OCI-LY3 (cell line): ENCODE measurements around the gene RBPJL.

Experiments
- H2AFZ ChIP-seq: fragments of 200-600, 300-600 bp; shearing (Covaris generic); 2 replicates; pipeline ENCODE4 v1.6.0; 2014; ENCODE audit warnings: antibody characterized with exemption, low read depth, low read length
- H3K27ac ChIP-seq: fragments of 200-600, 300-600 bp; sonication (generic); 2 replicates; pipeline ENCODE4 v1.5.1; 2014; ENCODE audit warnings: mild to moderate bottlenecking, low read length, moderate library complexity, mixed read lengths
- H3K27me3 ChIP-seq: fragments of 200-600, 300-600 bp; sonication (generic); 2 replicates; pipeline ENCODE4 v1.6.1; 2014; ENCODE audit warnings: low read depth, low read length, mixed read lengths
- H3K36me3 ChIP-seq: fragments of 200-600, 300-600 bp; sonication (generic); replicated peaks from 2 replicates; pipeline ENCODE3; 2014; ENCODE audit warnings: low read depth, low read length, mixed read lengths
- H3K4me1 ChIP-seq: fragments of 300-600, 200-600 bp; sonication (generic); 2 replicates; pipeline ENCODE4 v1.6.1; 2014; ENCODE audit warnings: low read length, mixed read lengths
- H3K4me2 ChIP-seq: fragments of 200-600, 300-600 bp; sonication (generic); 2 replicates; pipeline ENCODE4 v1.6.1; 2014; ENCODE audit warnings: low read length, mixed read lengths
- H3K4me3 ChIP-seq: fragments of 300-600, 200-600 bp; sonication (generic); 2 replicates; pipeline ENCODE4 v1.5.1; 2014; ENCODE audit warnings: antibody characterized with exemption, mild to moderate bottlenecking, low read length, moderate library complexity
- H3K79me2 ChIP-seq: fragments of 300-600, 200-600 bp; shearing (Covaris generic); 2 replicates; pipeline ENCODE4 v1.6.1; 2014; ENCODE audit warnings: mild to moderate bottlenecking, low read length, mixed read lengths
- H3K9ac ChIP-seq: fragments of 300-600, 200-600 bp; shearing (Covaris generic); 2 replicates; pipeline ENCODE4 v1.6.0; 2014; ENCODE audit warnings: mild to moderate bottlenecking, low read length, moderate library complexity
- H3K9me3 ChIP-seq: fragments of 200-600, 300-600 bp; shearing (Covaris generic); 2 replicates; pipeline ENCODE4 v1.6.1; 2014; ENCODE audit warnings: low read length, mixed read lengths; ENCODE audit not compliant: insufficient read depth
- H4K20me1 ChIP-seq: fragments of 200-600, 300-600 bp; sonication (generic); 2 replicates; pipeline ENCODE4 v1.6.1; 2016; ENCODE audit warnings: low read length, mixed read lengths; ENCODE audit not compliant: insufficient read depth
- EZH2phosphoT487 ChIP-seq: fragments of 200-600 bp; shearing (Covaris generic); IDR thresholded peaks from 2 replicates; pipeline ENCODE4 v1.6.1; 2018; ENCODE audit warnings: antibody characterized with exemption, mixed run types, low read depth
- TF ChIP-seq, protein P1 (sequence below): fragments of 200-600, 300-600 bp; sonication (generic); IDR thresholded peaks from 2 replicates; pipeline ENCODE4 v1.5.1; 2014; ENCODE audit warnings: antibody characterized with exemption, low read length, low read depth

RBPJL gene

DNA sequence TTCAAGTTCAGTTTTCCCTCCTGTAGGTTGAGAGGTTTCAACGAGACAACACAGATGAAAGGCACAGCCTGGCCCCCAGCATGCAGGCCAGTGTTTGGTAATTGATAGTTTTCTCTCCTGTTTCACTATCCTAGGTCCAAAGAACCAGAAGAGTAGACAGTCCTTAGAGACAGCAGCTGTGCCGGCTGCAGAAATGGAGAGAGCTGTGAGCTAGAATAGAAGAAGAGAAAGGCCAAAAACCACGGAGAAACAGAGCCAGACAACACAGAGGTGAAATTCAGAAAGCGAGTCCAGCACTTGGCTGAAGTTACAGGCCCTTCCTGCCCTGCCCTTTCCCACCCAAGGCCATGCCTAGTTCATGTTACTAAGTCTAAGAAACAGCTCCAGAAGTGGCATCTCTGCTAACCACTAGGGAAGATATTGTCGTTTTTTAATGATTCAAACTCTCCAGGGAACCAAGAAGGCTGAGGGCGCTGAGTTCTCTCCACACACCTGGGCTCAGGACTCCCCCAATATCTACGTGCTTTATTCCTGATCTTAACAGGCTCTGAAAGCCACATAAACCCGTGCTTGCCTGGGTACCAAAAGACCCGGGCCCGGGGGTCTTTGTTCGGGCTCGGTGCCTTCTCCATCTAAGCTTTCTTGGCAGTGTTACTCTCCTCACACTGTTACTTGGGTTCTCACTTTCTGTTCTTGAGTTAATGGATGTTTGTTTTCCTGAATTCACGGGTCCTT, 16.5 kb upstream of the RBPJL start:
- Histone ChIP-seq H2AFZ (no peak overlapping the region), H3K27ac (no peak overlapping the region), H3K9me3 (0 out of 2 replicates have a peak, but pooled peaks cover 3% of the 10 kb centered on the region), H3K36me3 (no peaks in the 10 kb centered on the region), H3K79me2 (no peaks in the 10 kb centered on the region), H4K20me1 (no peaks in the 10 kb centered on the region), H3K4me1 (peaks cover 18% of the 10 kb centered on the region), H3K9ac (no peak overlapping the region), H3K27me3 (peaks cover 38% of the 10 kb centered on the region), H3K4me3 (peak overlapping the region; percentile 30), H3K4me2 (peak overlapping the region; percentile 64)
- TF ChIP-seq EZH2phosphoT487, result no peak
- TF ChIP-seq, protein P1, sequence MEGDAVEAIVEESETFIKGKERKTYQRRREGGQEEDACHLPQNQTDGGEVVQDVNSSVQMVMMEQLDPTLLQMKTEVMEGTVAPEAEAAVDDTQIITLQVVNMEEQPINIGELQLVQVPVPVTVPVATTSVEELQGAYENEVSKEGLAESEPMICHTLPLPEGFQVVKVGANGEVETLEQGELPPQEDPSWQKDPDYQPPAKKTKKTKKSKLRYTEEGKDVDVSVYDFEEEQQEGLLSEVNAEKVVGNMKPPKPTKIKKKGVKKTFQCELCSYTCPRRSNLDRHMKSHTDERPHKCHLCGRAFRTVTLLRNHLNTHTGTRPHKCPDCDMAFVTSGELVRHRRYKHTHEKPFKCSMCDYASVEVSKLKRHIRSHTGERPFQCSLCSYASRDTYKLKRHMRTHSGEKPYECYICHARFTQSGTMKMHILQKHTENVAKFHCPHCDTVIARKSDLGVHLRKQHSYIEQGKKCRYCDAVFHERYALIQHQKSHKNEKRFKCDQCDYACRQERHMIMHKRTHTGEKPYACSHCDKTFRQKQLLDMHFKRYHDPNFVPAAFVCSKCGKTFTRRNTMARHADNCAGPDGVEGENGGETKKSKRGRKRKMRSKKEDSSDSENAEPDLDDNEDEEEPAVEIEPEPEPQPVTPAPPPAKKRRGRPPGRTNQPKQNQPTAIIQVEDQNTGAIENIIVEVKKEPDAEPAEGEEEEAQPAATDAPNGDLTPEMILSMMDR, result no peak

DNA sequence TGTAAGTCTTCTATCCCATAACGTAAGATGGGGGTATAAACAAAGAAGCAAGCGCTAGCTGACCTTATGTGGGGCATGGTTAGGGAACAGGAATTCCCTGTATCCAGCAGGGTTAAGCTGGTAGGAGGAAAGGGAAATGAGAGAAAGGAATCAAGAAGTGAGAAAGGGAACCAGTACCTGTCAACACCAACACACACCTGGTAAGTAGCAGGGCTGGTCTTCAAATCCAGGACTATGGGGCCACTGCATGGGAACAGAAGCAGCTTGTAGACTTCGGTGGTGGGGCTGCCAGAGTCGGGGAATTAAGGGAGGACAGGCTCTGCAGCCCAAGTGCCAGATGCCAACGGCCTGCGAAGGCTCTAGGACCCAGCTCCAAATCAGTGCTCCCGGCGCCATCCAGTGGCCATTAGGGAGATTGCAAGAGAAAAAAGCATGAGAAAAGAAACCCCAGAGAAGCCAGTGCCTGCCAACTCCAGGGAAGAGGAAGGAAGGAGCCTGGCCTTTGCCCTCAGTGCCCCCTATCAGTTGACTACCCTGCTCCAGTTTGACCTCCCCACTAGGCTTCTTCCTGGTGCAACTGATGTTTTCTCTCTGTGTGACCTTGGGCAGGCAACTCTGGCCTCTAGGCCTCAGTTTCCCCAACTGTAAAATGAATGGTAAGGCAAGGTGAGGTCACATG, 15.8 kb upstream of the RBPJL start:
- Histone ChIP-seq H3K27ac (no peak overlapping the region), H4K20me1 (no peaks in the 10 kb centered on the region), H3K4me3 (peak overlapping the region; percentile 30), H3K27me3 (peaks cover 37% of the 10 kb centered on the region), H3K9ac (no peak overlapping the region), H2AFZ (no peak overlapping the region), H3K4me2 (peak overlapping the region; percentile 64), H3K9me3 (0 out of 2 replicates have a peak, but pooled peaks cover 3% of the 10 kb centered on the region), H3K79me2 (no peaks in the 10 kb centered on the region), H3K36me3 (no peaks in the 10 kb centered on the region), H3K4me1 (peaks cover 18% of the 10 kb centered on the region)
- TF ChIP-seq, protein P1, result peak; percentile 100
- TF ChIP-seq EZH2phosphoT487, result no peak

DNA sequence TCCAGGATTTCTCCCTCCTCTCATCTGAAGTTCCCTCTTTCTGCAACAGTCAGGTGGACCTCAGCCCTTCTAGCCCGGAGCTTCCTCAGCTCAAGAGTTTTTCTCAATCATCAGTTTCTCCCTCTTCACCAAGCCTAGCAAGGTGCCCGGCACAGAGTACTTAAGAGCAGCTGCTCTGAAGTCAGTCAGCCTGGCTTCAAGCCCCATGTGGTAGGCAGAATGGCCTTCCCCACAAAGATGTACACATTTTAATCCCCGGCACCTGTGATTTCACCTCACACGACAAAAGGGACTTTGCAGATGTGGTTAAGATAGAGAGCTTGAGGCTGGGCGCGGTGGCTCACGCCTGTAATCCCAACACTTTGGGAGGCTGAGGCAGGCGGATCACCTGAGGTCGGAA, 15.1 kb upstream of the RBPJL start:
- peaks cover 34% of the 10 kb centered on the region for H3K27me3 ChIP-seq
- no peaks in the 10 kb centered on the region for H4K20me1 ChIP-seq
- H3K9ac ChIP-seq, result no peak overlapping the region
- H3K4me1 ChIP-seq, result peaks cover 18% of the 10 kb centered on the region
- TF ChIP-seq EZH2phosphoT487, result no peak
- TF ChIP-seq, protein P1, result no peak
- H3K4me2 ChIP-seq, result no peak overlapping the region
- no peak overlapping the region for H3K27ac ChIP-seq
- no peaks in the 10 kb centered on the region for H3K79me2 ChIP-seq
- H2AFZ ChIP-seq, result no peak overlapping the region
- H3K4me3 ChIP-seq, result no peak overlapping the region
- H3K36me3 ChIP-seq, result no peaks in the 10 kb centered on the region
- H3K9me3 ChIP-seq, result 0 out of 2 replicates have a peak, but pooled peaks cover 3% of the 10 kb centered on the region

DNA sequence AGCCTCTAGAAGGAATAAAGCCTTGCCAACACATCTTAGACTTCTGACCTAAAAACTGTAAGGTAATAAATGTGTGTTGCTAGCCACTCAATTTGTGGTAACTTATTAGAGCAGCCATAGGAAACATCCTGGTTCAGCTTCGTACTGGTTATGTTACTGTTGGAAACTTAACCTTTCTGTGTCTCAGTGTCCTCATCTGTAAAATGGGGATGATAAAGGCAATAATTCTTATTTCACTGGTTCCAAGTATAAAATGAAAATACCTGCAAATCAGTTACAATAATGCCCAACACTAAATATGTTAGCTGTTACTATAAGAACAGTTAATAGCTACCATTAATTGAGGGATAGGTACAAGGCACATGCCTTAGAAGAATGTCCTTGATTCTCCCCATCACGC, 14.3 kb upstream of the RBPJL start:
- H4K20me1 ChIP-seq, result no peaks in the 10 kb centered on the region
- no peak overlapping the region for H3K27ac ChIP-seq
- no peak overlapping the region for H3K4me3 ChIP-seq
- 0 out of 2 replicates have a peak, but pooled peaks cover 3% of the 10 kb centered on the region for H3K9me3 ChIP-seq
- no peak overlapping the region for H3K4me2 ChIP-seq
- H3K36me3 ChIP-seq, result no peaks in the 10 kb centered on the region
- no peak for TF ChIP-seq EZH2phosphoT487
- TF ChIP-seq, protein P1, result no peak
- no peak overlapping the region for H2AFZ ChIP-seq
- peaks cover 18% of the 10 kb centered on the region for H3K4me1 ChIP-seq
- no peaks in the 10 kb centered on the region for H3K79me2 ChIP-seq
- H3K9ac ChIP-seq, result no peak overlapping the region
- H3K27me3 ChIP-seq, result peaks cover 29% of the 10 kb centered on the region
